CD4-positive, alpha-beta T cell treated with Interferon gamma for 1 hour (primary cell): Measurements from ENCODE around the gene HIP1.
"Not testable (repeated sequence)": the region's sequence is repeated elsewhere in the genome, so short reads cannot be mapped to it uniquely, and the experiment has no call there.

Experiments used
- DNase-seq: peaks from one replicate; pipeline ENCODE4 v3.0.0-alpha.2; 2020

HIP1 gene

DNA sequence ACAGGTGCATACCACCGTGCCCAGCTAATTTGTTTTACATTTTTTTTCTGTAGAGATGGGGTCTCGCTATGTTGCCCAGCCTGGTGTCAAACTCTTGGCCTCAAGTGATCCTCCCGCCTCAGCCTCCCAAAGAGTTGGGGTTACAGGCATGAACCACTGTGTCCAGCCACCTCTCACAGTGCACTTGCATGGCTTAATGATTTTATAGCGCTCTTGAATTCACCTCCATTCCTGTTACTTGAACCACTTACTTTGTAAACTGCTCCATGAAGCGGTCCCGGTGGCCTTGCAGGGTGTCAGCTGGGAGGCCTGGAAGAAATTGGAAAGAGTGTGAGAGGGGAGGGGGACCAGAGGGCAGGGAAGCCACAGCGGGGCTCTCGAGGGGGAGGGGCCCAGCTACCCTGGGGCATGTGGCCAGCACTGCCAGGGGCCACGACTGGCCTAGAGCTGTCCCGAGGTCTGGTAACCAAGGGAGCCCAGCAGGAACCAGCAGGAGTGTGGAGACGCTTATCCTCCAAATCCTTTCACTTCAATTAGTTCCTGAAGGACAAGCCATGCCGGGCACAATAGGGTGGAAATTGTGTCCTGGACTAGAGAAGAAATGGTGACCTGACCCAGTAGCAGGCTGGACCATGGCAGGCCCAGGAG, 170.7 kb downstream of the HIP1 start:
- DNase-seq: no peak

DNA sequence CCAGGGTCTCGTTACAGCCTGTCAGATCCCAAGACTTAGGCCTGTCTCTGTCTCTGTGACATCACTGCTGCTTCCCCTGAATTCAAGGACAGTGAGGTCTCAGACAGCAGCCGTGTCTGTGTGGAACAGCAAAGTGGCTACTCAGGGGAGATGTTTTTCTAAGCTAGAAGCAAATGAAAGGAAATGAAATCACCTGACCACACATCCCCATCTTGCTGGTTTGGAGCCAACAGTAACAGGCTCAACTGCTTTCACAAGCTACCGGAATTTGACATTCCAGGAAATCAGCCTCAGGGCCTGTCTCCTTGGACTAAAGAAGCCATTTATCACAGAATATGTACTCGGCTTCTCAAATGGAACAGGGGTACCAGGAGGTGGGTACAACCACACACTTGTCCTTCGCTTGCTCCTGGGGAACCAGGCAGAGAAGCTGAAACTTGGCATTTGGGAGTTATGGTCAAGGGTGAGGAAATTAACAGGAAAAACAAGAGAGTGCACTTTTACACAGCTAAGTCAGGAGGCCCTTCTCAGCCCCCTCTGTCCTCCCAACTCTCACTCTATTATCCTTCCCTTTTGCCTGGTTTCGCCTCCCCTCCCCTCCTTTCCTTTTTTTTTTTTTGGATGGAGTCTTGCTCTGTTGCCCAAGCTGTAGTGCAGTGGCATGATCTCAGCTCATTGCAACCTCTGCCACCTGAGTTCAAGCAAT, 173.5 kb downstream of the HIP1 start:
- no peak for DNase-seq

DNA sequence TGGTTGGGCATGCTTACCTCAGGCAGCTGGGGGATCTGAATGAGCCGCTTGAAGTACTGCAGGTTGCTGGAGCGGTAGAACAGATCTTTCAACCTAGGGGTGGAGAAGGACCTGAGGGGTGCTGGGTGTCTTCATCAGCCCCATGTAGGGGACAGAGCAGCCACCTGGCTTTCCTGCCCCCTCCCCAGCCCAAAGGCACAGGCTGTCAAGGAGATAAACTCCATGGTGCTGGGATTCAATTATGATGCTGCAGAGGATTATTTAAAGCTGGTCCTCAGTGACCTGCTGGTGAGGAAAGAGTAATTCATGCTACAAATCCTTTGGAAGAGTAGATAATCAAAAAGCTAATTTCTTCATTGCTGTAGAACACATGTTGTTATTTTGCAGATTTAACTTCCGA, 175.6 kb downstream of the HIP1 start:
- no peak for DNase-seq

- no peak for DNase-seq
Measured at GRCh38 chr7:75559976-75560365, 178.8 kb downstream of the HIP1 start.

DNA sequence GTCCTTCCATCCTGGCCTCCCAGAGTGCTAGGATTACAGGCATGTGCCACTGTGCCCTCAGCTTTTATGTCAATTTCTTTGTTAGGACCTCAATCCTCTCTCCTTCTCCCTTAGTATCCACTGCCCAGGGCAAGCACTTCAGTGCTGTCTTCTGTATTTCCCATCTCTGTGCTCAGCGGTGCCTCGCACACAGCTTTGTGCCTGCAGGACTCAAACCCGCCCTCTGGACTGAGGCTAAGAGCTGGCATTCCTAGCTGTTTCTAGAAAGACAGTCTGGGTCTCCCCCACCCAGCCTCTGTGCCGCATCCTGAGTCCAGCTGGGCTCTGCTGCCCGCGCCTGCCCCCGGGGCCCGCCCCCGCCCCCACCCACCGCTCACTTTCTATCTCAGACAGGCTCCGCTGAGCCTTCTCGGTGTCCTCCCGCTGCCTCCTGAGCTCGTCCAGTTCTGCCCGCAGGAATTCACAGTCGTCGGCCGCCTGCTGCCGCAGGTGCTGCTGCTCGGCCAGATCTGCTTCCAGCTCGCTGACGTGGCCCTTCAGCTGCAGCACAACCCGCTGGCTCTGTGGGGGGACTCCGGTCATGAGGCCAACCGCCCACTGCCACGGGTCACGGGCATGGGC, 179.3 kb downstream of the HIP1 start:
- DNase-seq: no peak

- DNase-seq: not testable (repeated sequence)
Measured at GRCh38 chr7:75556835-75557234, 181.9 kb downstream of the HIP1 start.

DNA sequence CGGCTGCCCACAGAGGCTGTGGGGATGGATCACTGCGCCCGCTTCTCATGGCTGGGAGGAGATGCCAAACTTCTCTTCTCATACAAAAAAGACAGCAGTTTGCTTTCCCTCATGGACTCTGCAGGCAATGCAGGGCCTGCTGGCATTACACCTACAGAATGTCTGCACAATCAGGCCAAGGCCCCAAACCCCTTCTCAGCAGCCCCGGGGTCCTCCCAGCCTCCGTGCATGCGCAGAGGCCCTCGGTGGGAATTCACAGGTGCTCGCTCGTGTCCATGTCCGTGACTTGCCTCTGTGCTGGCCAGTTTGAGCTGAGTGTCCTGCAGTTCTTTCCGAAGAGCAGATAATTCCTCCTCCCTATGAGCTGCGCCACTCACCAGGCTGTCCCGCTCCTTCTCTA, 183.0 kb downstream of the HIP1 start:
- no peak for DNase-seq

- no peak for DNase-seq
Measured at GRCh38 chr7:75546237-75547015, 192.3 kb downstream of the HIP1 start.

DNA sequence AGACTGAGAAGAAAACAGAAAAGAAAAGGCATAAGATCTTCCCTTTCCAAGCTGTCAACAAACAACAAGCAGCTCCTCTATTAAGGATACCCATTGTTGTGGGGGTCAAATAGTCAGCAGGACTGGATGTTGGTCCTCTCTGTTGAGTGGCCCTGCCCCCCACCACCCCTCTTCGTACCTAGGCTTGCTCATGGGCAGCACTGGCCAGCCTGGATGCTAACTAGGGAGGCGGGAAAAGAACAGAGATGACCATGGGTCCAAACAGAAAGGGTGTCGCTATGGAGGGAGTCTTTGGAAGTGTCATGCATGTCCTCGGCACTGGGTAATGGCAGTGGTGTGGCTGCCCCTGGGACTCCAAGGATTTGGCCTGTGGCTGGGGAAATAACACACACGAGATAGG, 201.0 kb downstream of the HIP1 start:
- no peak for DNase-seq

DNA sequence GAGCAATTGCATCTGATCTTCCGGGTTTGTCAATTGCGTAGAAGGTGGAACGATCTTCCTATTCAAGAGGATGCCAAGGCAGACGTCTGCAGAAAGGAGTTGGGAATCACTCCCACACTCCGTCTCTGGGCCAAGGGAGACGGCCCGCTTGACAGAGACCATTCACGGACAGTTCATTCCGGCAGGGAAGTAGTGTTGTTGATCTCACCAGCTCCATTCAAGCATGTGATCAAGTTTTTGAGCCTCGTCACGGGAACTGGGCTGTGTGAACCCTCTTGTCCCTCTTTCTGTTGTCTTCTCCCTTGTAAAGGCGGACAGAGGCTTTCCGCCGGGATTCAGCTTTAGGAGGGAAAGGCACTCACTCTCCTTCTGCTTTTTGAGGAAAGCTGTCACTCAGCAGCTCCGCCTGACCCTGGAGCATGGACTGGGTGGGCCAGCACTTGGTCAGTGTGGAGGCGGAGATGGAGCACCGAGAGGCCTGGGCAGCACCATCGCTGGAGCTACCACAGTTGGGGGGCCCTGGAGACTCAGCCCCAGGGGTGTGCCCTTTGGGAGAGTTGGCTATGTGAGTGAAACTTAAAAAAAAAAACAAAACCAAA, 201.7 kb downstream of the HIP1 start:
- no peak for DNase-seq

DNA sequence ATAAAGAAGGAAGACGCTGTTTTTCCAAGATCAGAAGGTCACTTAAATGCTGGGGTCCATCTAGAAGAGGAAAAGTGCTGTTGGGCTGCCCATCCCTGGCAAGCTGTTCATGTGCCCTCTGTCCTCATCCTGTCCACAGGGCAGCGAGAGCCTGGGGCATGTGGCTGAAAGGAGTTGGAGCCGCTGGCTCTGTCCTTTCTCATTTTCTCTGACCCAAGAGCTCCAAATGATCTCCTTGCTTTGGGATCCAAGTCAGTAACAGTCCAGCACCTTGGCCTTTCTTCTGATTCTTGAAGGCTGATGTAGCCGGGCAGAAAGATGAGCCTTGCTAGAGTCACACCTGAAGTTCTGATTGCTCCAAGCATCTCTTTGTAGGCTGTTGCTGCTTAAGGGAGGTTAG, 202.2 kb downstream of the HIP1 start:
- no peak for DNase-seq

- DNase-seq: no peak
Measured at GRCh38 chr7:75534727-75535307, 203.9 kb downstream of the HIP1 start.

- DNase-seq: no peak
Measured at GRCh38 chr7:75533926-75534325, 204.8 kb downstream of the HIP1 start.

DNA sequence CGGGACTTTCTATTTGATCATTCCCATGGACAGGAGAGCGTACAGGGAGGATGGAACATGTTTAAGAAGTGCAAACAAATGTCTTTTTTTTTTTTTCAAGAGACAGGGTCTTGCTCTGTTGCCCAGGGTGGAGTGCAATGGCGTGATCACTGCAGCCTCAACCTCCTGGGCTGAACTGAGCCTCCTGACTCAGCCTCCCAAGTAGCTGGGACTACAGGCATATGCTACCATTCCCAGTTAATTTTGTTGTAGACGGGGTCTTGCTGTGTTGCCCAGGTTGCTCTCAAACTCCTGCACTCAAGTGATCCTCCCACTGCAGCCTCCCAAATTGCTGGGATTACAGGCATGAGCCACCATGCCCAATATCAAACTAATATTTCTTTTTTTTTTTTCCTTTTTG, 206.1 kb downstream of the HIP1 start:
- DNase-seq: no peak

DNA sequence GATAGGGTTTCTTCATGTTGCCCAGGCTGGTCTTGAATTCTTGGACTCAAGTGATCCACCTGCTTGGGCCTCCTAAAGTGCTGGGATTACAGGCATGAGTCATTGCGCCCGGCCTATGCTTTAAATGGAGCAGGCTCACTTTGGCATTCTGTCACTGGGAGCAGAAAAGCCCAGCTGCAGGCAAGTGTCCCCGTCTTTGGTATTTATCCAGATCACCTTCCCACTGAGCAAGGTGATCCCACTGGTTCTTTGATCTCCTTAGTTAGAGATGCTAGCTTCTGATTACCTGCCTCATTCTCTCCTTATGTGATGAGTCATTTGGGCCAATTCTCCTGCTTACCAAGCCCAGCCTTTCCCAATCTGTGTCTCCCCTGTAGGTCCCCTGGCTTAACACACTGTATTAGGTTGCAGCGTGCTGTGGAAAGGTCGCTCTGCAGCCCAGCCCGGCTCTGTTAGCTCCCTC, 207.4 kb downstream of the HIP1 start:
- DNase-seq: no peak

- not testable (repeated sequence) for DNase-seq
Measured at GRCh38 chr7:75527224-75527722, 211.5 kb downstream of the HIP1 start.

DNA sequence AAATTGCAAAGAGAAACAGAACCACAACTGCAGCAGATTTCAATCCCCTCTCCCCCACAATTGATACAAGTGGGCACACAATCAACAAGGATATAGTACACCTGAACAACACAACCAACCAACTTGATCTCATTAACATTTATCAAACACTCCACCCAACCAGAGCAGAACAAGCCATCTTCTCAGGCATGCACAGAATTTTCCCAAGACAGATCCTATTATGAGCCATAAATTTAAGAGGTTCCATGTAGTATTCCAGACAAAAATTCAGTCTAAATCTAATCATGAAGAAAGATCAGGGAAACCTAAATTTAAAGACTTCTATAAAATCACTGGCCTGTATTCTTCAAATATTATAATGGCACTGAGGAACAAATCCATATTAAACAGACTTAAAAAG, 217.0 kb downstream of the HIP1 start:
- not testable (repeated sequence) for DNase-seq

- not testable (repeated sequence) for DNase-seq
Measured at GRCh38 chr7:75518842-75519241, 219.9 kb downstream of the HIP1 start.

DNA sequence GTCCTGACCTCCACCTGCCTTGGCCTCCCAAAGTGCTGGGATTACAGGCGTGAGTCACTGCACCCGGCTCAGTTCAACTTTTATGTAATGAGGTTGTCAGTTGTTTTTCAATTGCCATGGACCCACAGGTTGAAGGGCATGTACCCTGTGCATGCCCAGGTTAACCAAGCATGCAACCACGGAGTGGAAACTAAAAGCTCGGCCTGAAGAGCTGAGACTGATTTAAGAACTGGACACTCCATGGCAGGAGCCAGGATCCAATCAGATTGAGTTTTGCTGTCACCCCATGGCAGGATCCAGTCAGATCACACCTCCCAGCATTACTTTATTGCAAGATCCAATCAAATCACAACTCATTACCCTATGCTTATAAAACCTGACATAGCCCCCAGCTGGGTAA, 229.7 kb downstream of the HIP1 start:
- not testable (repeated sequence) for DNase-seq

GRCh38 chr7:75492020-75492419, 246.7 kb downstream of the HIP1 start, which contains the start of gene SPDYE5:
Gene SPDYE5, plus strand, starts transcription at chr7:75492320. Its CDS starts 1,728 bp downstream, at chr7:75494048.
- DNase-seq: not testable (repeated sequence)

DNA sequence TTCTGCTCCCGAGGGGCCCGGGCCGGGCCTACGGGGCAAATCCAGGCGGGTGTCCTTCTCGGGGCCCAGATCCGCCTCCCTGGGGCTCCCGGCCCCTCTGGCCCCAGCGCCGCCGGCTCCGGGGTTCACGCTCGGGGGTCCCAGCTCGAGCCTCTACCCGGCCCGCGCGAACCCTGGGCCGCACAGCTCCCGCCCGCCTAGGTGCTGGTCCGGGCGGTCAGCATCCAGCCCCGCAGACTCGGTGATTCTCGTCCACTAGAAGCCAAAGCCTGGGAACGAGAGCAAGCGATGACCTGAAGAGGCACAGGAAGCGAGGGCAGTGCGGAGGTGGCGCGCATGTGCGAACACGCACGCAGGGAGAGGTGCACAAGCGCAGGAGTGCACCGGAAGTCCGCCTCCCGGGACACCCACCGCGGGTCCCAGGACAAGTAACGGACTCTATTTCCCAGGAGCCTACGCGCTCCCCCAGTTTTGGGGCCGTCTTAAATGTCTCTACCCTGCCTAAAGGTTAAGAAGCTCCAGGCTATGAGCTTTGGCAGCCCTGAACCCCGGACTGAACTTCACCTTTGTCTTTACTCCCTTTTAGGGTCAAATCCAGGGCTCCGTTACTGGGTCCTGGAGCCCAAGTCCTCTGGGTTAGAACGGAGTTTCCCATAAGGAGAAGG, 252.6 kb downstream of the HIP1 start, which contains the start of gene POM121C:
POM121C (minus strand) TSS at position 321 of the 665 bp plus-strand sequence. CDS start 44,803 bp downstream, outside the sequence.
- peak; percentile 87 for DNase-seq
